ENCODE measurements around the gene NKD1.

Gene NKD1

GRCh38 chr16:50557046-50557445 lies 8.8 kb downstream of the NKD1 start:
- DNase-seq (ENCODE audit: low read depth in 4 of 4, low spot score in 1 of 4), result no peak

GRCh38 chr16:50558913-50559312 lies 10.7 kb downstream of the NKD1 start:
- no peak for DNase-seq (ENCODE audit: low read depth in 4 of 4, low spot score in 1 of 4)

GRCh38 chr16:50559342-50559741 lies 11.1 kb downstream of the NKD1 start:
- DNase-seq (ENCODE audit: low read depth in 4 of 4, low spot score in 1 of 4), result no peak

GRCh38 chr16:50559804-50560514 lies 11.8 kb downstream of the NKD1 start:
- no peak for DNase-seq (ENCODE audit: low read depth in 4 of 4, low spot score in 1 of 4)

GRCh38 chr16:50560903-50561863 lies 13.0 kb downstream of the NKD1 start:
- DNase-seq (ENCODE audit: low read depth in 4 of 4, low spot score in 1 of 4), result no peak

GRCh38 chr16:50562657-50563056 lies 14.5 kb downstream of the NKD1 start:
- no peak for DNase-seq (ENCODE audit: low read depth in 4 of 4, low spot score in 1 of 4)

GRCh38 chr16:50563989-50564388 lies 15.8 kb downstream of the NKD1 start:
- DNase-seq (ENCODE audit: low read depth in 4 of 4, low spot score in 1 of 4), result no peak

- no peak for DNase-seq (ENCODE audit: low read depth in 4 of 4, low spot score in 1 of 4)
Observed at GRCh38 chr16:50565428-50565827, 17.2 kb downstream of the NKD1 start.

- DNase-seq (ENCODE audit: low read depth in 4 of 4, low spot score in 1 of 4), result no peak
Observed at GRCh38 chr16:50566014-50566962, 18.1 kb downstream of the NKD1 start.

GRCh38 chr16:50567651-50568050 lies 19.5 kb downstream of the NKD1 start:
- no peak for DNase-seq (ENCODE audit: low read depth in 4 of 4, low spot score in 1 of 4)

- DNase-seq (ENCODE audit: low read depth in 4 of 4, low spot score in 1 of 4), result no peak
Observed at GRCh38 chr16:50568187-50568815, 20.1 kb downstream of the NKD1 start.

- no peak for DNase-seq (ENCODE audit: low read depth in 4 of 4, low spot score in 1 of 4)
Observed at GRCh38 chr16:50570354-50570753, 22.2 kb downstream of the NKD1 start.

GRCh38 chr16:50570808-50571598 lies 22.8 kb downstream of the NKD1 start:
- no peak for DNase-seq (ENCODE audit: low read depth in 4 of 4, low spot score in 1 of 4)

- DNase-seq (ENCODE audit: low read depth in 4 of 4, low spot score in 1 of 4), result no peak
Observed at GRCh38 chr16:50571786-50572185, 23.6 kb downstream of the NKD1 start.

GRCh38 chr16:50572700-50573099 lies 24.5 kb downstream of the NKD1 start:
- DNase-seq (ENCODE audit: low read depth in 4 of 4, low spot score in 1 of 4), result no peak

- no peak for DNase-seq (ENCODE audit: low read depth in 4 of 4, low spot score in 1 of 4)
Observed at GRCh38 chr16:50573279-50573678, 25.1 kb downstream of the NKD1 start.

GRCh38 chr16:50573947-50574744 lies 25.9 kb downstream of the NKD1 start:
- DNase-seq (ENCODE audit: low read depth in 4 of 4, low spot score in 1 of 4), result no peak

- no peak for DNase-seq (ENCODE audit: low read depth in 4 of 4, low spot score in 1 of 4)
Observed at GRCh38 chr16:50574745-50575136, 26.5 kb downstream of the NKD1 start.

GRCh38 chr16:50575743-50576142 lies 27.5 kb downstream of the NKD1 start:
- no peak for DNase-seq (ENCODE audit: low read depth in 4 of 4, low spot score in 1 of 4)
